HG03571 (cell line): ENCODE data around the gene IVL.

Experiments used
- ATAC-seq: cut with Tn5 transposase; IDR thresholded peaks from one replicate; pipeline ENCODE4 v1.9.1; 2021; ENCODE audit not compliant: unreplicated experiment

The IVL gene, protein sequence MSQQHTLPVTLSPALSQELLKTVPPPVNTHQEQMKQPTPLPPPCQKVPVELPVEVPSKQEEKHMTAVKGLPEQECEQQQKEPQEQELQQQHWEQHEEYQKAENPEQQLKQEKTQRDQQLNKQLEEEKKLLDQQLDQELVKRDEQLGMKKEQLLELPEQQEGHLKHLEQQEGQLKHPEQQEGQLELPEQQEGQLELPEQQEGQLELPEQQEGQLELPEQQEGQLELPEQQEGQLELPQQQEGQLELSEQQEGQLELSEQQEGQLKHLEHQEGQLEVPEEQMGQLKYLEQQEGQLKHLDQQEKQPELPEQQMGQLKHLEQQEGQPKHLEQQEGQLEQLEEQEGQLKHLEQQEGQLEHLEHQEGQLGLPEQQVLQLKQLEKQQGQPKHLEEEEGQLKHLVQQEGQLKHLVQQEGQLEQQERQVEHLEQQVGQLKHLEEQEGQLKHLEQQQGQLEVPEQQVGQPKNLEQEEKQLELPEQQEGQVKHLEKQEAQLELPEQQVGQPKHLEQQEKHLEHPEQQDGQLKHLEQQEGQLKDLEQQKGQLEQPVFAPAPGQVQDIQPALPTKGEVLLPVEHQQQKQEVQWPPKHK

DNA sequence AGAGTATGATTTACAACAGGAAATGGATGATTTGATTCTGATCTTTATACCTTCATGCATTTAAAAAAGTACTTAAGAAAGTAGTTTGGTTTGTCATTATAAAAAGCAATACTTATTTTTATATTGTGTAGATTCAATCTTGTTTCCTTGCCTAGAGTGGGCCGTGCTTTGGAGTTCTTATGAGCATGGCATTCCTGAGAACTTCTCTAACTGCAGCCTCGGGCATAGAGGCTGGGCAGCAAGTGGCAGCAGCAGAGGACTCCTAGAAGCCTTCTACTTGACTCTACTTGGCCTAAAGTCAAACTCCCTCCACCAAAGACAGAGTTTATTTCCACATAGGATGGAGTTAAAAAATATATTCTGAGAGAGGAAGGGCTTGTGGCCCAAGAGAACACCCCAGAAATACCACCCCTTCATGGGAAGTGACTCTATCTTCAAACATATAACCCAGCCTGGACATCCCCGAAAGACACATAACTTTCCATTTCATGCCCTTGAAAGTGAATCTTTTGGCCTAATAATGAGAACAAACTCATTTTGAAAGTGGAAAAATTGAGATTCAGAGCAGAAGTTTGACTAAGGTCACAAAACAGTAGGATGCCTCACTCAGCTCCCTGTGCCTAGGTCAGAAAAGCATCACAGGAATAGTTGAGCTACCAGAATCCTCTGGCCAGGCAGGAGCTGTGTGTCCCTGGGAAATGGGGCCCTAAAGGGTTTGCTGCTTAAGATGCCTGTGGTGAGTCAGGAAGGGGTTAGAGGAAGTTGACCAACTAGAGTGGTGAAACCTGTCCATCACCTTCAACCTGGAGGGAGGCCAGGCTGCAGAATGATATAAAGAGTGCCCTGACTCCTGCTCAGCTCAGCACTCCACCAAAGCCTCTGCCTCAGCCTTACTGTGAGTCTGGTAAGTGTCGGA, at the start of gene IVL:
Gene IVL, plus strand, starts transcription at position 861 of the 916 bp plus-strand sequence. CDS start 1,252 bp downstream, outside the sequence.
- no peak for ATAC-seq

DNA sequence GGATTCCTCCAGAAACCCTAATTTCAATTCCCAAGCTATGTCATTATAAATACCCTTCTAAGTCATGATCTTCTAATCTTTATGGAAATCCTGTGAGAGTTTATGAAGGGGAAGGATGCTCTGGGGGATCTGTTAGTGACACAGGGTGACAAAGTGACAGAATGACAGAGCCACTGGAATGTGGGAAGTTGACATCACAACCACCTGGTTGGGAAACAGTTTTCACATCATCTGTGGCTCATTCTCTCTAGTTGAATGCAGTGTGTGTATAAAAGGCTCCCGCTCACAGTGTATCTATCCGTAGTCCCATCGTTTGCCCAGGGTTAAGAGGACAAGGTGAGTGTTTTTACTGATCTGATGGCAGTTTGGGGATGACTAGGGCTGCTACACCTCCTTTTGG, 48.6 kb upstream of the IVL start, which contains the start of gene LCE7A:
Gene LCE7A, plus strand, starts transcription at position 301 of the 400 bp plus-strand sequence. CDS start 702 bp downstream, outside the sequence.
- ATAC-seq: no peak

DNA sequence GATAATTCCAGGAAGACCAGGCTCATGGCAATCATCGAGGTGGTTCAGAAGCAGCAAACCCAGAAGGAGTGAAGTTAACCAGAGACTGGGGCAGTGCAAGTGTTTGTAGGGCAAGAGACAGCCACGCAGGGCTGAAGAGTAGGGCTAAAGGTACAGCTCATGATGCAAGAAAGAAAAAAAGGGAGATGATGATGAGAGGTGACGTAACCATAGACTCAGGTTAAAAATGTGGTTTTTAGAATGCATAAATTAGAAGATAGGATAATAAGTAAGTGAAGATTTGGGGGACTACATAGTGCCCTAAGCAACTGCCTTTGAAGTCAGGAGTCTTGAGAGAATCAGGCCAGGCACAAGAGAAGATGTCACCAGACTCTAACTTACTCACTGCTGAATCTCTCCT, 48.2 kb upstream of the IVL start:
- ATAC-seq: no peak

DNA sequence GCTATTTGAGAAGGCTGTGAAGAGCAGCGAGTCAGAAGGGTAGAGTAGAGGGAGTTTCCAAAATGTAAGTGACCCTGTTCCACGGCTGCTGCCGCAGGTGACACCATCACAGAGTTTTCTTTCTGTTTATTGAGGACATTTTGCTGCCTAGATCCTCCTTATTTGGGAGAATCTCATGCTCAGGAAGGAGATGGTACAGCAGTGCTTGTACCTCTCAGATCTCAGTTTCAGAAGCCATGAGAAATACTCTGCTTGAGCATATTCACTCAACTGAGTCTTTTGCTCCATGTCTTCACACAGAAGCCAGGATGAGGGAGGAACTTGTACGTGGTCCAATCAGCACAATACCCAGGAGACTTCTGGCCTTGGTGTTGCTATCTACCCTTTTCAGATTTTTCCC, 47.0 kb upstream of the IVL start:
- ATAC-seq: no peak

DNA sequence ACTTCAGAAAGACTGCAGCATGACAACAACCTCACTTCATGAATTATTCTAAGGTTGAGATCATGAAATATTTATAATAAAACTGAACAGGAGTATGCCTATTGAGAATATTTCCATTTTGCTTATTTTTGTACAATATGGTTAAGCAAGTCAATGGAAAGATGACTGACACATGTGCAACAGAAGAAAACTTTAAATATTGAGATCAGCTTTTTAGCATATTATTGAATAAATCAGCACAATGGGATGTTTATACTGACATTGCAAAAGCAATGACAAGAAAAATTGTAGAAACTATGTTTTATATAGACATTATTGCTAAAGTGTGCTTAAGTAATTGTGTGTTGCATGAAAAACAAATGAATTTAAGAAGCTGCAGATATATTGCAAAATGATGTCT, 43.9 kb upstream of the IVL start:
- ATAC-seq: no peak

DNA sequence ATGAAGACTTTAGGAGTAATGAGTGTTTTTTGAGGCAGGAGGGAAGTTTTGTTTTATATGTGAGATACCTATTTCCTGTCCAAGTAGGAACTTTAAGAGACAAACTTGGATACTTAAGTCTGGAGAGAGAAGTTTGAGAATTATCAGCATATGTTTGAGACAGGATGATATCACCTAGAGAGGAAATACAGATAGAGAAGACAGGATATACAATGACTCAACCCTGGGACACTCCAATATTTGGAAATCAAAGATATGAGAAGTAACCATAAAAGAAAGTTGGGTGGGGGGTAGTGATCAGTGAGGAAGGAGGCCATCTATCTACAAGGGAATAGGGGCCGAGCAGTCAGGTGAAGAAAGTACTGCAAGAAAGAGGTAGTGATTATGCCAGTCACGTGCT, 42.0 kb upstream of the IVL start:
- no peak for ATAC-seq

DNA sequence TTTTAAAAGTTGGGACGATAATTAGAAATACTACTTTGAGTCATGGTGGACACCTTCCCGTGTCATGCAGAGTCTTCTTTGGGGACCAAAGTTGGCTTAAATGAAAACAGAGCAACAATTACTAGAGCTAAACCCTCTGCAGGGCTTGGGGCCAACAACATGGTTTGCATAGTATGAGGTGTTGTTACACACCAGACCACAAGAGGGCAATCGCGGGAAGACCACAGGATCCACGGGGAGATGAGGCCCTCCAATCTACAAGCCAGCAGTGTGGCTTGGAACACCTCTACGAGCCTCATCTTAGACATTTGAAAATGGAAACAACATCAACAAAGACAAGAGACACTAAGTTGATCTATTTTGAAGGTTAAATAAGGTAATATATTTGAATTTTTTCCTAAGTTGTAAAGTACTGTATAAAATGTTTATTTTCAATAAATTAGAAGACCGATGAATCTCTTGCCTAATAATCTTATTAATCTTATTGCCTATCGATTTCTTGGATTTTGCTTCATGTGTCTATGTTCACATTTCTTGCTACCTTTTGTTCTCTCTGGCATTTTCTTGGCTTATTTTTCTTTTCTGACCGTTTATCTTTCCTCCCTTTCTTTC, 38.4 kb upstream of the IVL start:
- no peak for ATAC-seq

DNA sequence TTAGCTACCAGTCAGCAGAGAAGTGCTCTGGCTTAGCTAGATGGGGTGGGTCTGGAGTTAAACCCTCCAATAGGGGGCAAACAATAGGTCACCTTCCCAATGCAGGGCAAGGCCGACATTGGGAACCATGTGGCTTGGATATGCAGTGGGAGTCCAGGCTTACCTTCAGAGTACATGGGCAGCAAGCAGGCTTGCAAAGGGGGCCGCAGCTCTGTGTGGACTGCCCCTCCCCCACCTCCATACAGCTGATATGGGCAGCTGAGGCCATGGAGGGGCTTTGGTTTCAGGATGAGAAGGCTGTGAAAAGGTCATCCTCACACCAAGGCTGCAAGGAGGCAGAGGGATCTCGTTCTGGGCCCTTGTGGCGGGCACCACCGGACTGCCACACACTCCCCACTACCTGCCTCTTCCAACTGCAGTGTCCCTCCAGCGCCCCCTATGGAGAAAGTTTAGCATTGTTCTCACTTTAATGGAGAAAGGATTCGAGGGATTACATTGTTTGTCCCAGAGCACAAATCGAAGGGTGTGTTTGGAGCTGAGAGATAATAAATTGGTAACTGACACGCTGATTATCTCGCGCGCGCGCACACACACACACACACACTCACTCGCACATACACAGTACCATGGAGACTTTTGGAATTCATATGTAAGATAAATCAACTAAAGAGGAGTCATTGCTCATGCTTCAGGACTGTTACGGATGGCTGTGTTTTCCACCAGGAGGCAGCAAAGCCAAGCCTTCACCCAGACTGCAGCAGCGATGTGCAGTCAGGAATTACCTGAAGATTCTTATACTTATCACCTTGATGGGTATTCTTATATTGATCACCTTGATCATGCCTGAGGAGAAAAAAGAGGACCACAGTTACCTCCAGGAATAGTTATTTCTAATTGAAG, 37.3 kb upstream of the IVL start:
- ATAC-seq: no peak

DNA sequence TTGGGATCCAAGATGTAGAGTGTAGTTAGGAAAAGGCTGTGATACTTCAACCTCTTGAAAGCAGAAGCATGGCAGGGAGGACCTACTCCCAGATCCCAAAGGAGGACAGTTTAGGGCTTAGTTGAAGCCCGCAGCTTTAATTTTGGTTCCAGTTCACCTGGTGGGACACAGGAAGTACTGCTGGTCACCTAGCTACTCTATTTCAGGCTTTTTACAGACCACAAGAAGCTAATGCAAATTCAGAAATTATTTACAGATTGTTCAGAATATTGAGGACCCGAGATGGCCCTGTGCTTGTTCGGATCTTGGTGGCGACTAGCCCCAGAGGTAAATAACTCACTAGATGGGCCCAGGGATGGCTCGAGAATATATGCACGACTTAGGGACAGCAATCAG, 36.6 kb upstream of the IVL start:
- no peak for ATAC-seq

DNA sequence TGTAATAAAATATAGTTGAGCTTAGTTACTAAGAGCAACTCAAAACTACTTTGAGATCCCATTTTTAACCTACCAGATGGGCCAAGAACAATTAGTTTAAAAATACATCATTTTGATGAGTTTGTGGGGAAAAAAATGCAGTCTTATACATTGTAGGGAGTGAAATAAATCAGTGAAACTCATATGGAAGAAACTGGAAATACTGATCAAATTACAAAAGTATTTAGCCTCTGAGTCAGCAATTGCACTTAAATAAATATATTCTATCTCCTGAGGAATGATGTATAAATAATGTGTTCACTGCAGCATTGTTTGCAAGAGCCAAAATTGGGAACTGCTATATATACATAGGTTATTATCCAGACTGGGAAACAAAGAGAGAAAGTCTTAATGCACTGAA, 34.9 kb upstream of the IVL start:
- no peak for ATAC-seq

DNA sequence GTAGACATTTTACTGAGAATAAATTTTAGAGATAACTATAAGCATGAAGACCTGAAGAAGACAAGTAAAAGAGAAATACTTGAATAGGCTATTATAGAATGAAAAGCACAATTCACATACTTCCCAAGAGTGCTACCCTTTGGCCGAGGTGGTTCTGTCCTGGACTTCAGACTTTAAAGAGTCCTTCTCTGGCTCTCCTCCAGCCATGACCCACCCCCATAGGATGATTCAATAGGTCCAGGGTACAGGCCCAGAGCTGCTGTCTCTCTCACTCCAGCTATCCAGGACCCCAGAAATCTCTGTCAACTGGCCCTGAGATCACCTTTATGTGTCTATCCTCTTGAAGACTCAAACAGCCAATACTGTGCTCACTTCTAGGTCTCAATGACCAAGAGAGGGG, 31.5 kb upstream of the IVL start:
- ATAC-seq: no peak

DNA sequence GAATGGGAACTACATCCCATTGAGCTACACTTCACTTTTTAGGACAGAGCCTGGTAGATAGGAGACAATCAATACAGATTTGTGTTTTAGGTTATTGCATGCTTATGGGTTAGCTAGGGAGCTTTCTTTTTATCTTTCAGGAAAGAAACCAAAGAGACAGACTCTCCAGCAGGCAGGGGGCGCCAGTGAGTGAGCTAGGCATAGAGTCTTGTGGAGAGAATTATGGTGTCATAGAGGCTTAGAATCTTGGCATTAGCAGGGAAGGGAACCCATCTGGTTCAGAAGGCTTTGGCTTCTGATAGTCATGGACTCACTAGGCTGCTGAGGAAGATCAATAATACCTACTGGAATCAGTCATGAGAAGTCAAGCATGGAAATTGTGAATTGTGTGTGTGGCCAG, 30.3 kb upstream of the IVL start, which contains the start of gene SMCP:
Gene SMCP, plus strand, starts transcription at position 281 of the 400 bp plus-strand sequence. CDS start 6,101 bp downstream, outside the sequence.
- ATAC-seq: no peak

DNA sequence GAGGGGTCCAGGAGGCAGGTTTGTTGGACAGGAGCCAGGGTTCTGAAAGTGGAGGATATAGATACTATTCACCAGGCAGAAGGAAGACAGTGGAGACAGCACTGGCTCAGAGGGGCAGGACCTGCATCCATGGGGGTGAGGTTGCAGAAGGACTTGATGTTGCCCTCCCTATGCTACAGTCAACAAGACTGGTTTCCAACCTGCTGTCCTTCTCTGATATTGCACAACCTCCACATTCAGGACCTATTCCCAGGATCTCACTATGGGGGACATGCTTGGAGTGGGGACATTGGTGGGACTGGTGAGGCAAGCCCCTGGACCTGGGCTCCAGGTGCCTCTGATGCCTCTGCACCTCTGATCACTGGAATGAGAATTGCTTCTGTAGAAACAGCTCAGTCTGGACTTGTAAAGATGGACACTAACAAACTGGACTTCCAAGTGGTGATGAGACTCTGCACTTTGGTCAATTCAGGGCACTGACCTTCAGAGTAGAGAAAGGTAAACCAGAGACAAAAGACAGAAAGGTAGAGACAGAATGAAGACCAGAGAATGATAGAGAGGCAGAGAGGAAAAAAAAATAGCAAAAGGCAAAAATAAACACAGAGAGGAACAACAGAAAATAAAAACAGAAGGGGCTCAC, 28.7 kb upstream of the IVL start:
- ATAC-seq: no peak

DNA sequence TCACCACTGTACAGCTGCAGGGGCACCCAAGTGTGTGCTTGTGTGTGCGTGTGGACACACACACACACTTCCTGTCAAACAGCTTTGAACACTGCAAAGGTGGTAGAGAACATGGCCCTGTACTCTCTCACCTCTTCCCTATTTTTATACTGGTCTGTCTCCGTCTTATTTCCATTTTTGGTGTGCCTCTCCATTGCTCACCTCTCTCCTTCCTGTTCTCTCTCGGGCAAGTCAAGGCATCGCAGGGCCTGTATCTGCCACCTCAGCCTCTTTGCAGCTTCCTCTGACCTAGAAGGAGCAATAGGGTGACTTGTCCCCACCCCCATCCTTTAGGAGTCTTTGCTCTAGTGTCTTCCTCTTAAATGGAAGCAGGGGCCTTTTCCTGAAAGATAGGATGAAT, 28.0 kb upstream of the IVL start:
- ATAC-seq: no peak

DNA sequence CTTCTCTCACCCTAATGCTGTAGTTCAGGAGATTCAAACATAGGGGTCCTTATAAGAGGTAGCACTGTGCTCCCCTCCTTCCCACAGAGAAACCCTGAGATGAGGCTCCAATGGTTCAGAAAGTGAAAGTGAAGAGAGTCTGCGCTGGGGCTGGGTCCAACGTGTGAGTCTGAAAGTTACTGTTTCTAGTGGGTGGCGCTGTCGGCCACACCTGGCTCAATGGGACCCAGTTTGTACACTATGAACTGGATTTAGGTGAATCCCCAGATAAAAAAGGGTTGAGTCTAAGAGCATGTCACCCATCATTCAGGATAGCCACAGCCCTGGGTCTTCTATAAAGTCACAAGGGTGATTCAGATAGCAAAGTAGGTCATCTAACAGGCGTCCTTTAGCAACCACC, 27.4 kb upstream of the IVL start:
- peak; percentile 71 for ATAC-seq

DNA sequence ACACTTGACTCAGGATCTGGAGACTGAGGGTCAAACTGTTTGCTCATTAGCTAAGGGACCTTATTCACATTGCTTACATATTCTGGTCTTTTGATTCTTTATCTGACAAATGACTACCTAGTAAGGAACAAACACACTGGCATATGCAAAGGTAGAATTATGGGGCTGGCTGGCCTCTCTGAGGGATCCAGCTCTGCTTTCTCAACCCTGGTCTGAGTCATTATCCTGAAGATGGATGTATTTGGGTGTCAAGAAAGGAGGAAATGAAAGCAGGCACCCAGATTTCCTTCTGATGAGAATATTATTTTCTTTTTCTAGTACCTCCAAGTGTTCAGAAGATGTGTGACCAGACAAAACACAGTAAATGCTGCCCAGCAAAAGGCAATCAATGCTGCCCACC, 24.3 kb upstream of the IVL start:
- no peak for ATAC-seq

DNA sequence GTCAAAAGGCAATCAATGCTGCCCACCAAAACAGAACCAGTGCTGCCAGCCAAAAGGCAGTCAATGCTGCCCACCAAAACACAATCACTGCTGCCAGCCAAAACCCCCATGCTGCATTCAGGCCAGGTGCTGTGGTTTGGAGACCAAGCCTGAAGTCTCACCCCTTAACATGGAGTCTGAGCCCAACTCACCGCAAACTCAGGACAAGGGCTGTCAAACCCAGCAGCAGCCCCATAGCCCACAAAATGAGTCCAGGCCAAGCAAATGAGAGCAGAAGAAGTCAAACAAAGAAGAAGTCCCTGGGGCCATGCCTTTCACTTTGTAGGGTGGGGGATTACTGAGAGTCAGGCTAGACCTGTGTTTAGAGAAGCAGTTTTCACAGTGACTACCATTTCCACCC, 23.8 kb upstream of the IVL start:
- no peak for ATAC-seq

DNA sequence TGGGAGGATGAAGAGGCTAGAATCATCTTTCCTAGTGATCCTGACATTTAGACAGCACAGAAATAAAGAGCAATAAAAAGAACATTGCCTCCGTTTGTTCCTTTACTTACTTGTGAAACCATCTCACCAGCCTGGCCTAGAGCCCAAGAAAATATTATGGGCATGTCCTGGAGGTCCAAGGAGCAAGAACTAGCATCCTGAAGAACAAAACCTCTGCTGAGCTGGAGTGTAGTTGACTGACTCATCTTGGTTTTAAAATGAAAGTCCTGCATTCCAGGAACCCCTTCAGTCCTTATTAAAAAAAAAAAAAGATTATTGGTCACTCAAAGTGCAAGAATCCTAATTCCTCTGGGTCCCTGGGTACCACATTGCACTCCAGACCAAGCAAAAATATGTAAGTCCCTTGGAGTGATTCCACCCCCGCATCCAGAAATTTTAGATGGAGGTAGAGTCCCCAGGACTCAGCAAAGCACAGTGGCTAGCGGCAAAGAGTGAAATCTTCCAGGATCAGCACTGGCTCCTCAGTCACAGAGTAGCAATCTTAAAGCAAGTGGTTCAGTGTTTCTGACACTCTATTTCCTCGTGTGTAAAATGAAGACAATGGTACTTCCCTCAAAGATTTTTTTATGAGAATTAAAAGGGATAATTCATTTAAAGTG, 23.3 kb upstream of the IVL start:
- no peak for ATAC-seq

DNA sequence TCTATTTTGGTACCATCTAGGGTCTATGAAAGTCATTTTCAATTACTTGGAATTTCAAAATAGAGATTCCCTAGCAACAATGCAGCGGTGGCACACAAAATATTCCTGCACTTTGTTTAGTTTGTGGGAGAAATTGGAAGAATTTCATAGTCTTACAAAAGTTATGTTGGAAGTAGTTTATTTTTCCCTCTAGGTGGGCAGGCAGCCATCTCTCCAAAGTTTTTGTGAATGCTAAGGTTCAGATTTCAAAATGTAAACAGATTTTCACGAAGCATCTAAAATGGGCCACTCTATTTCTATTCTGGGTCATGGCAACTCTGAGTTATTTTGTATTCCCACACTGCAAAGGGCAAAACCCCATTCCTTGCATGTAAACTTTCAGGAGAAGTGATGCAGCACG, 22.3 kb upstream of the IVL start:
- no peak for ATAC-seq
